HuH-7 (cell line): ENCODE data around the gene TMX4.
"Not testable (repeated sequence)": the region's sequence is repeated elsewhere in the genome, so short reads cannot be mapped to it uniquely, and the experiment has no call there.

Experiments used
- DNase-seq: peaks from one replicate; pipeline ENCODE4 v3.0.0; 2011; ENCODE audit warnings: low spot score

Gene TMX4

GRCh38 chr20:7967199-7967844 is 52.2 kb downstream of the TMX4 start:
- DNase-seq: no peak

- no peak for DNase-seq
Measured at GRCh38 chr20:7966176-7966575, 53.4 kb downstream of the TMX4 start.

- no peak for DNase-seq
Measured at GRCh38 chr20:7959484-7959883, 60.1 kb downstream of the TMX4 start.

- DNase-seq: not testable (repeated sequence)
Measured at GRCh38 chr20:7956561-7956960, 63.0 kb downstream of the TMX4 start.

- DNase-seq: no peak
Measured at GRCh38 chr20:7950387-7950786, 69.2 kb downstream of the TMX4 start.

- no peak for DNase-seq
Measured at GRCh38 chr20:7943891-7944290, 75.7 kb downstream of the TMX4 start.

- no peak for DNase-seq
Measured at GRCh38 chr20:7940341-7940740, 79.2 kb downstream of the TMX4 start, which contains the start of gene HAO1. Gene HAO1, minus strand, starts transcription at chr20:7940458. Its CDS starts 36 bp downstream, at chr20:7940422.

- DNase-seq: no peak
Measured at GRCh38 chr20:7939663-7940062, 79.9 kb downstream of the TMX4 start.

GRCh38 chr20:7938058-7938457 is 81.5 kb downstream of the TMX4 start:
- DNase-seq: no peak

- no peak for DNase-seq
Measured at GRCh38 chr20:7937328-7937727, 82.2 kb downstream of the TMX4 start.

- DNase-seq: no peak
Measured at GRCh38 chr20:7935027-7935551, 84.5 kb downstream of the TMX4 start.

- no peak for DNase-seq
Measured at GRCh38 chr20:7933346-7933745, 86.2 kb downstream of the TMX4 start.

- DNase-seq: no peak
Measured at GRCh38 chr20:7930343-7930742, 89.2 kb downstream of the TMX4 start.
